A673 (cell line): ENCODE results near the gene UBE2B.

Experiments
- CTCF ChIP-seq: fragments of 300-800, 200-600 bp; sonication (generic); conservative IDR thresholded peaks from 2 replicates; pipeline ENCODE4 v1.5.1; 2017; ENCODE audit warnings: low read depth, mild to moderate bottlenecking, antibody characterized with exemption, low read length, moderate library complexity, mixed read lengths
- EZH2 ChIP-seq: fragments of 200-600 bp; sonication (generic); IDR thresholded peaks from 2 replicates; pipeline ENCODE4 v1.6.1; 2017; ENCODE audit warnings: borderline replicate concordance, low read depth, mild to moderate bottlenecking, mixed read lengths, antibody characterized with exemption, low read length; ENCODE audit not compliant: poor library complexity, severe bottlenecking

DNA sequence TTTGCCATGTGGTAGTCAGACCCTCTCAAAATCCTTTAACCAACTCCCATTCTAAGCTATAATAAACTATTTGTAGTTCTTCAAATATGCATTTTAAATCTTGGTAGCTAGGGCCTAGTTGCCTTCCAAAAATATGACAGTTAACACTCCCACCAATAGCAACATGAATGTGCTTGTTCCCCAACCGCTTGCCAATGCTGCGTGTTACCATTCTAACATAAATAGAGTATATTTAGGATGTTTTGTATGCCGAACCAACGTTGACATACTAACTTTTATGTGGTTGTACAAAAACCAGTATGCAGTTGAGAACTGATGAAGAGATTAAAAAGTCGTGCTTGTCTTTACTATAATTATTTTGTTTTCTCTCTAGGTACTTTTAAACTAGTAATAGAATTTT lies 9.0 kb downstream of the UBE2B start:
- TF ChIP-seq CTCF (no peak), EZH2 (no peak)
